SKM-1 treated with dmso at 0.1 percent for 144 hours (cell line): ENCODE measurements around the gene TMEM182.

Experiments used
- DNase-seq: peaks from one replicate; lab custom pipeline; 2025; ENCODE audit not compliant: unreplicated experiment; lab: John Stamatoyannopoulos, UW

TMEM182 gene, protein sequence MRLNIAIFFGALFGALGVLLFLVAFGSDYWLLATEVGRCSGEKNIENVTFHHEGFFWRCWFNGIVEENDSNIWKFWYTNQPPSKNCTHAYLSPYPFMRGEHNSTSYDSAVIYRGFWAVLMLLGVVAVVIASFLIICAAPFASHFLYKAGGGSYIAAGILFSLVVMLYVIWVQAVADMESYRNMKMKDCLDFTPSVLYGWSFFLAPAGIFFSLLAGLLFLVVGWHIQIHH

DNA sequence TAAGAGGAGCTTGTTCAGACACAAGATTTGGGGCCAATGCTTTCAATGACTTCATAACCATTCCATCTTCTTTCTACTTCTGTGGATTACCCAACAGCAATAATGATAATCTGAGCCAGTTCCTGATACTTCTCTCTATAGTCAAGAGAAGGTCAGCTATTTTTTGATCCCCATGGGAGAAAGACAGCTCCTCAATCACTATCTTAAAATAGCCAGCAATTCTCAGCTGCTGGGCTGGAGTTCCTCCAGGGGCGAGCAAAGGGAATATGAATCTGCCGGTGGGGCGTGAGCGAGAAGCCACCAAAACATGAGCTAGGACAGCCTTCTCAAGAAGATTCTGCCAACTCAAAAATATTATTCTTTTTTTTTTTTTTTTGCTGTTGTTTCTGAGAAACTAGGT lies at the start of gene TMEM182:
TSS of gene TMEM182 (plus strand) at position 269 of the 400 bp plus-strand sequence. CDS start 187 bp downstream, outside the sequence.
- no peak for DNase-seq

DNA sequence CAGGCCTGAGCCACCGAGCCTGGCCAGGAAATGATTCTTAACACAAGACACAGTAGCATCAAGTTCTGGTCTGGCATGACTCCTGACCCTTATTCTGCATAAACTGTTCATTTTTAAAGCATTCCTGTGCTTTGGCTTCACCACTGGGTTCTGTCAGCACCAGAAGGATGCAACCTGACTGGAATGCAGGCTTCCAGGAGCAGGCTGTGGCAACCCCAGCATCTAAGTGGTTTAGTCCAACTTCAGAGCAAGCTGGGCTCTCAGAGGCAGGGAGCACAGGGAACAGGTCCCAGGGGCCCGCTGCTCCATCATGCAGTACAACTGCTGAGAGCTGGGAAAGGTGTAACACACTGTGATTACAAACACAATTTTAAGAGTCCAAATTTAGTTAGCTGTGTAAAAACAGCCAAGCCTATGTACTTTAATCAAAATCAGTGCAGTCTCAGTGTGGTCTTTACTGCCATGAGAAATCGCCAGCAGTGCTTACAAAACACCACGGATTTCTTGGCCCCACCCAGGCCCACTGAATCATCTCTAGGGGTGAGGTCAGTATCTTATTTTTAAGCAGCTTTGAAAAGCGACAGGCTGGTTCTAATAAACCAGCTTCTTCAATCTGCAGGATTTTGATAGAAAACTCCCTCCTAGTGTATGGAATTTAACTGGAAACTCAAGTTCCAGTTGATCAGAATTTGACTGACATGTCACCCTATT lies 44.4 kb upstream of the TMEM182 start:
- no peak for DNase-seq

DNA sequence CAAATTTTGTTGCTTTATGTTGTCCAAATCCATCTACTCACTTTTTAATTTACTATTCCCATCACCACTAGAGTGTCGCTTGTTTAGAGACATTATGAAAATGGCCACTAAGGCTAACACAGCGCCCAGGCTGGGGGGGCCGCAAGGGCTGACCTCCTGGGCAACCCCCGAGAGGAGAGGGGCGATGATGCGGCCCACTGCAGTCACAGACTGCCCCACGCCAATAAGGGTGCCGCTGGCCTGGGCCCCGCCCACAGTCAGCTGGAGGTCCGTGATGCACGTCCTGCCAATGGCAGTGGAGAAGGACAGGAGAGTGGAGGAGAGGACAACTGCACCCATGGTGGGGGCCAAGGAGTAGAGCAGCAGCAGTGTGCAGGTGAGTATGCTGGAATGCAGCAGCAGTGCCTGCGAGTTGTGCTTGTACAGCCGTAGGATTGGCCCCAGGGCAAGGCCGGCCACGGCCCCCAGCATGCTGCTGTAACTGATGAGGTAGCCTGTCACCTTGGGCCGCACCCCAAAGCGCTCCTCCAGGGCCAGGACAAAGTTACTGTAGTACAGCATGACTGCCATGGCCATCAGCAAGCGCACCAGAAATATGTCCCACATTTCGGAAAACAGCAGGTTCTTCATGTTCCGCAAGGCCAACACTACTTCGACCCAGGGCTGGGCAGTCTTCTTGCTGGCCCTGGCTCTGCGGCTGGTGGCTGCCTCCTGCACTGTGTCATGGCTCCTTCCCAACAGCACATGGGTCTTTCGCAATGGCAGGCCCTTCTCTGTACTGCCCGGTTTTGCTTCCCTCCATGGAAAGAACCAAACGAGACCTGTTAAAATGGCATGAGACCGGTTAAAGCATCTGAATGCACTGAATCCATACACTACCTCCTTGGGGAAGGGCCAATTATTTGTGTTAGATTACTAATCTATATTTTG lies 43.2 kb upstream of the TMEM182 start:
- DNase-seq, result no peak

DNA sequence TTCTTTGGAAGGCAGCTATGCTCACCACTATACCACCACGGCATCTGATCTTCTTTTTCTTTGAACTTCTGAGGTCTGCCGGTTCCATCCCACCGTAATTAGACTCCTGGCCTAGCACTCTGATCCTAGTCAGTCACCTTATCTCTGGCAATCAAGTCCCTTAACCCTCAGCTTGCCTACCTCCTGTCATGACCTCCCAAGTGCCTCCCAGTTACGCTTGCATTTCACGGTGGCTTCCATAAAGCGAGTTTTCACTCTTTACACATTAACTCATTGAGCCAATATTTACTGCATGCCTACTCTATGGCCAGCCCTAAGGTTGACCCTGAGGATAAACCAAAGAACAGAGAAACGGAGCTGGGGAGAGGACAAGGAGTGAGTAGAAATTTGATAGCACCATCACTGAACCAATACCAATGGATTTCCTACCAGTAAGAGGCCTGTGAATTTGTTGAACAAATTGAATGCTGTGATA lies 37.8 kb upstream of the TMEM182 start:
- no peak for DNase-seq

DNA sequence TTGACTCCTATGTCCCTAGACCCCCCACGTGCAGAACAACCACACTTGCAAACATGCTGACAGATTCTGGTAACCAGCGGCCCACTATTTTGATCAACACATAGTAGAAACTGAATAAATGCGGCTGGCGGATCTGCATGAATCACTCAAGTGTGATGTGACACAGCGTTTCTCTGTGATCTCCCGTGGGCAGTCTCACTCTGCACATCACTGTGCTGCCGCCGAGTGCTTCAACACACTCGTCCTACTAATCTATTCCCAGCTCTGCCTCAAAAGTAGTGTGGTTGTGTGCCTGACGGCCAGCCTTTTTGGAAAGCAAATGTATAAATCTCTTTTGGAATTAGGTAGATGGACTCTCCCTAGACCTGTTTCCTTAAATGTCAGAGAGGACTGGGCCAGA lies 37.3 kb upstream of the TMEM182 start:
- DNase-seq, result no peak

DNA sequence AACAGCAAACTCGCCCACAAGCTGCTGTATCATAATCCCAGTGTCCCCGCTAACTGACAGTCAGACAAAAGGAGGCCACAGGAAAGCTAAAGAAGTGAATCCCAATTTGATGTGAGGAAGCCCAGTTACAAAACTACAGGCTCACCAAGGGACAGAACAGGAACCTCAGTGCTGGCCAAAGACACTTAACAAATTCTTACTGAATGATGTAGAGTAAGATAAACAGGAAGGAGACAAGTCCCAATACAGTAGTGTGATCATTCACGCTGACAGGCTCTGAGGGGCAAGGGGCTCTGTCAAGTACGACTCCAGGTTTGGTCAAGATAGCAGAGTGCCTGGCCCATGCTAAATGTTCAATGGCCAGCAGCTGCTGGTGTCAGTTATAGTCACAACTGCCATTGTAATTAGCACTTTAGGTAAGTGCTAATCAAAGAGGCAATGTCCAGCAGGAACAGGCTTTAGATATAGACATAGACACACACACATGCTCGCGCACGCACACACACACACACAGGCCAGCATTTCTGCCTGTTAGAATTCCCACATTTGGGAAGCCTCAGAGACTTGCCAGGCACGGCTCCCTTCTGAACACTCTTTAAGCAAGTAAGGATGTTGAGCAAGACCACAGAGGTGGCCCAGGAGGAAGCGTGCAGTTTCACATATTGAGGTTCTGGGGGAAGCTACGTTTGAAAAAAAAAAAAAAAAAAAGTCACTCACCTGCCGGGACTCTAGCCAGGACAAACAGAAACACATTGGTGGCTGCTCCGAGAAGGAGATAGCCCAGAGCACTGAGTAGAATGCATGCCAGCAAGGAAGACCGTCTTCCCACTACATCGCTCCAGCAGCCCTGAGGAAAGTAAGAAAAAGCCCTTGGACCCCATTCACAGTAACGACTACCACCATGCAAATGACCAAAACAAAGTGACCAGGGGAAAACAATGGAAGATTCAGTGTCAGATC lies 35.4 kb upstream of the TMEM182 start:
- no peak for DNase-seq

DNA sequence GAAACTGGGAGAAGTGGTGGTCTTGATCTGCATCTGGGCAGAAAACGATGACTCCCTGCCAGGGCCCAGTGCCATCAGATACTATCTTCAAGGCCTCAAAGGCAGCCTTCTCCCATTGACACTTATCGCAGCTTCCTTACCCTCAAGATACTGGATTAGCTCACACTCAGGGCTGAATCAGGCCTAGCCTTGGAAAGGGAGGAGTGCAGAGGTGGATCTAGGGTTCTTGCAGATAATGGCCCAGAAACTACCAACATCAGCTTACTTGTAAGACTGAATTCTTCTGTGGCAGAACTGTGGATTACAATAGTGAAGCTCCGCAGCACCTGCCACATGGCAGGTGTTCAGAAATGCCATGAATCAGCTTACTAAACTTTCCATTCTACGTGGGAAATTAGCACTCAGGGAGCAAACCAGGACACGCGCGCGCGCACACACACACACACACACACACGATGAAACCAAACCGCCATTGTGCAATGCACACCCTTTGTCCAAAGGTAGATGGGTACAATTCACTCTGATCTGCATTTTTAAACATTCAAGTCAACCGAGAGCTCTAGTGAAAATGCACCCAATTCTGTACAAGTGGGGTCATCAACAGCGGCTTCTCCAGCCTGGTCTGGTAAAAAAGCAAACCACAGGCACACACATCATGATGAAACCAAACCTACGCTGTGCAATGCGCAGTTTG lies 26.3 kb upstream of the TMEM182 start:
- DNase-seq, result peak; percentile 34

DNA sequence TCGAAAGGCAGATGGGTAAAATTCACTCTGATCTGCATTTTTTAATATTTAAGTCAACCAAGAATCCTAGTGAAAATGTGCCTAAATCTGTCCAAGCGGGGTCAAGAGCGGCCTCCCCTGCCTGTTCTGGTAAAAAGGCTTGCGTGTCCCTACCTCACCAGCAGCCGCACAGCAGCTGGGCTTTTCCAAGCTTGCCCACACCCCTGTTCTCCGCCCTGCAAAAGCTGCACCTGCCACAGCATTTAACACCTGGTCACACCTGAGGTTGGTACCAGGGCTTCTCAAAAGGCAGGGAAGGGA lies 25.8 kb upstream of the TMEM182 start:
- no peak for DNase-seq

DNA sequence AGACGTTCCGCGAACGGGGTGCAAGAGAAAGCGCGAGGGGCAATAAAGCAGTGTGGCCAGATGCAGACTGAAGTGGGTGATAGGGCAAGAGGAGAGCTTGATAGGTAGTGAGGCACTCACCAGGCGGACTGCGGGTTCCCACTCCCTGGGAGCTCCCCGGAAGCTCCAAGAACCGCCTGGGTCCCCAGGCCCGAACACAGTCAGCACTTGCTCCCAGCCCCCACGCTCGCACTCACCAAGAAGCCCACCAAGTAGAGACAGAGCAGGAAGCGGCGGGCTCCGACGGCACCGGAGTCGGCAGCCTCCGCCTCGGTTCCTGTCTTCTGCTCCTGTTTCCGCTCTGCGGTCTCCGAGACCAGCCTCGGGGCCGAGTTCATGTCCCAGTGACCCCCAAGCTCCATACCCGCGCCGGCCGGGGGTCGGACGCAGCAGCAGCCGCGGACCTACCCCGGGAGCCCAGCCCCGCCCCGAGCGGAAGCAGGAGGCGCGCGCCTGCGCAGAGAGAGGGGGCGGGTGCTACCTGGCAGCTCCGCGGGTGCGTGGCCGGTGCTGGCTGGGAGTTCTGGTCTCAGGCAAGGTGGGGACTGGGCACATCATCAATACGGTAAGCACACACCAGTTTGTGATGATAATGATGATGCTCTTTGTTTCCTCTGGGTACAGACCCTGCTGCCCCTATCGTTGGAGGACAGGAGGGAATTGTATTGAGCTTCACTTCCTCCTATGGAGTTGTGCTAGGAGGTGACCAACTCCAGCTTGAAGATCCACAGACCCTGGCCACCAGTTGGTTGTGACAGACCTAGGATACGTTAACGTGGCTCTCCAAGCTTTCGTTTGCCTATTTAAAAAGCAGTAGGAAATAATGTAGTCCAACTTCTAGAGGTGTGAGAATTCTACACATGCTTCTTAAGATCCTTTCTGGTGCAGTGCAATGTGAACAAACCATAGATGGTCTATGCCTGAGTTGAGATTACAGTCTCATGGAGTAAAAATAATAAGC lies 25.1 kb upstream of the TMEM182 start:
- peak; percentile 69 for DNase-seq

DNA sequence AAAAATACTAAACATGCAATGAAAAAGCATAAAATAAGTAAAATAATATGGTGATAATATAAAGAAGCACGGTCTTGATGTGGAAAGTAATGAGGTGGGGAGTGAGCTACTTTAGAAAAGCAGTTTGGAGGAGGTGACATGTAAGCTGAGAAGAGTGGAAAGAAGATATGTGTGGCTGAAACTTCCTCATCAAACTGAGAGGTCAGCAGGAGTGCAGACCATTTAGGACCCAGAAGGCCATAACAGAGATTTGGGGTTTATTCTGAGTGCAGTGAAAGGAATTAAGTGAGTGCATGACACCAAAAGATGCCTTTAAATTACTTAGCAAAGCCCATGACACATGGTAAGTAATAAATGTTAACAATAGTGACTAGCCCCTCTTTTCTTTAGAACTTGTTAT lies 24.4 kb upstream of the TMEM182 start:
- no peak for DNase-seq

DNA sequence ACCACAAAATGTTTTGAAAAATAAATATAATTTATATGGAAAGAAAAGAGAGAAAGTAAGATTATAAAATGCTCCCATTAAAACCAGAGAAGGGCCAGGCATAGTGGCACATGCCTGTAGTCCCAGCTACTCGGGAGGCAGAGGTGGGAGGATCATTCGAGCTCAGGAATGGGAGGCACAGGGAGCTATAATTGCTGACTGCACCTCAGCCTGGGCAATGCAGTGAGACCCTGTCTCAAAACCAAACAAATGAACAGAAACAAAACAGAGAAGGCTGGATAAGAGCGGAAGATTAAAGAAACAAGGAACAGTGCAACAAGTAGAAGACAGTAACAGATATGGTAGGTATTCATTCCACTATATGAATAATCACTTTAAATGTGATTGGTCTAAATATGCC lies 18.6 kb upstream of the TMEM182 start:
- DNase-seq, result no peak

DNA sequence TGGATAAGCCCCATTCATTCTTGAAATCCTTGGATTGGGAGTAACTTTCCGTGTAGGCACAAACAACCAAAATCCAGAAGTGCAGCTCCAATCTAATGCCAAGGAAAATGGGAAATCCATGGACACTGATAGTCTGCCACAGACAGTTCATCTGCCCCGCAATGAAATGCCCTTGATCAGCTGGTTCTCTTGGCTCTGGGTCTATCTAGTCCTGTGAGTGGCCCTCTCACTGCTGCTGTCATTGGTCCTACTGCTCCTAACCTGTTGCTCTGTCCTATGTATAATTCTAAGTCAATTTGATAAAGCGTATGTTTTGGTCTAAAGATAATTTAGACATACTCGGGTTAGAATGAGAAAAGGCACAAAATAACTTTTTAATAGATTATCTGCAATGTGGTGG lies 13.7 kb upstream of the TMEM182 start:
- DNase-seq, result no peak

DNA sequence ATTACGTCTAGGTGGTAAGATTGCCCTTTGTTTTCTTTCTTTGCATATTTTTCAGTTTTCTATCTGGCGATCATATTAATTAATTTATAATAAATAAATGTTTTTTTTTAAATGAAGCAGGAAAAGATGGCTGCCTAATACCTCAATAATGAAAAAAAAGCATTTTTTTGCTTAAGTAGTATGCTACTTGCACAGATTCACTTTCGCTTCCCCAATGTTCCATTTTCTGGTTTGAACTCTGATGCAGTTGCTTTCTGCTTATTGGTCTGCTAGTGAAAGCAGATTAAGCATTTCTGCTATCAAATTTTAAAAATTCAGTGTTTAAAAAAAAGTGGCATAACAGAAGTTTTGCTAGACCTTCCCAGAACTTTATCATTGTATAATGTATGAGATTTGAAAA lies 11.9 kb upstream of the TMEM182 start:
- no peak for DNase-seq

DNA sequence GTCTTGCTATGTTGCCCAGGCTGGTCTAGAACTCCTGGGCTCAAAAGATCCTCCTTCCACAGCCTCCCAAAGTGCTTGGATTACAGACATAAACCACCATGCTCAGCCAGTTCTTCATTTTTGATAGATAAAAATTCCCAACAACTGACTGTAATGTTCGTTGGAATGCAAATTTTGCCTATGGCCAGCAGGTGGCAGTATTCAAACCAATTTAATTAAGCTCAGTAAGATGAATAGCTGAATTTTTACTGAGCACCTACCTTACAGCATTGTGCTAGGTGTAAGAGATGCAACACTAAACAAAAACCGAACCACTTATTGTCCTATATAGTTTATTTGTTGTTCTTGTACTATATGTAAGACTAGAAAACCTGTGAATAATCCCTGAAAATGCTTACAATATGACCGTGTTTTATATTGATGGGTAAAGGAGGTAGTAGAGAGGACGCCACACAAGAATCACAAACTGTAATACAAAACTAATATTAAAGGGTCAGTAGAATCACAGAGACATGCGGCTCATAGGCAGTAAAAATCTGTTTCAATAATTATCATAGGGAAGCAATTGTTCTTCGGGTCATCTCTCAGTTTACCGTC lies 8.2 kb upstream of the TMEM182 start:
- DNase-seq, result peak; percentile 32

DNA sequence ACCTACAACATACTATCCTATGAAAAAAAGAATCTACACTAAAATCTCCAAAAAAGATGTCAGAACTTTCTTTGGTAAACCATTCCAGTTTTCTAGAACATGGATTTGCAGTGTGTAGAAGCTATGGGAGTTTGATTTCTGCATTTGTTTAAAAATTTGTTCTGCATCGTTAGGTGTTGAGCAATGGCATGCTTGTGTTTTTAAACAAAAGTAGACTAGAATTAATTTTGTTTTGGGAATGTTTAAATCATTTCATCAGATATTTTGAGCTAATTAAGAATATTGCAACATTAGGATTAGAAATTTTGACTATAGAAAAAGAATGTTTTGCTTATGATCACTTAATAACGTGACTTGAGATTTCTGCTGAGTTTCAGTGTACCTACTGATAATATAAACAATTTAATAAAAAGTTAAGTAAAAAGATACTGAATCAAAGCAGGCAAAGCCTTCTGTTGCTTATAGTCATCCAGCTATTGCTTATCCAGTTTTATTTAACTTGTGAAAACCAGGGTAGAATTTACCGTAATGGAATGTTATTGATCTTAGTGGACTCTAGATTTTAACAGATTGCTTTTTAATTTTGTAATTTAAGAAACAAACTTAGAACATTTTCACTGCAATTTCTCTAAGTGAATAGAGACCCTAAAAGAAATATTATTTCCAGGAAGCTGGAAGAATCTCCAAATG lies 7.2 kb upstream of the TMEM182 start:
- no peak for DNase-seq

DNA sequence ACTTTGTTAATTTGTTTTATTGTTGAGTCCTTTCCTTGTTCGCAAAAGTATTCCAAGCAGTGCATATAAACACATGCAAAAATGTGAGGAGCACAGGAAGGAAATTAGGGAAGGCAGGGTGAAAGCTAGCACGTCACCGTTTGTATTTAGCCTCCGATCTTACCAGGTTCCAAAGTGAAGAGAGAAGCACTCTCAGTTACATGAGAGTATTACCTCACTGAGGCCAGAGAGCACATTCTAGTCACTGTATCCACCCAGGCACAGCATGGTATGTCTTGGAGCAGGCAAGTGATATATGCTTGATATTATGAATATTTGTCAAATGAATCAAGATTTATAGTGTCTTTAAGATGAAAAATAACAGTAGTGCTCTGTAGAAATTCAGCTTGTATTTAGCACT lies 6.5 kb upstream of the TMEM182 start:
- no peak for DNase-seq

DNA sequence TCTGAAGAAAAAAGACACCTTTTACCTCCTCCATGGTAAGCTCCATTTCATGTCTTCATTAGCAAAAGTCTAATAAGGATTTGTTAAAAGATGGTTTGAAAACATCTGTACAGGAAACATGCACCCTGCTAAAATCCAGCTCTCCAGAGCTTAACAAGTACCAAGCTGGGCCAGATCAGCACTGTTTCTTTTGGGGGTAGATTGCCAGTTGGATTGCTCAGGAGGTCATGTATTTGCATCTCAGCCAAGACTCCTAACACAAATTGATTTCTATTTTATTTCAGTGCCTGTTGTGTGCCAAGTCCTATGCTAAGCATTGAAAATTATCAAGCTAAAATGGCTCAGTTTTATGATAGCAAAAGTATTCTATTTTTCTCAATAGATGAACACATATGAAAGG lies 3.4 kb upstream of the TMEM182 start:
- no peak for DNase-seq

DNA sequence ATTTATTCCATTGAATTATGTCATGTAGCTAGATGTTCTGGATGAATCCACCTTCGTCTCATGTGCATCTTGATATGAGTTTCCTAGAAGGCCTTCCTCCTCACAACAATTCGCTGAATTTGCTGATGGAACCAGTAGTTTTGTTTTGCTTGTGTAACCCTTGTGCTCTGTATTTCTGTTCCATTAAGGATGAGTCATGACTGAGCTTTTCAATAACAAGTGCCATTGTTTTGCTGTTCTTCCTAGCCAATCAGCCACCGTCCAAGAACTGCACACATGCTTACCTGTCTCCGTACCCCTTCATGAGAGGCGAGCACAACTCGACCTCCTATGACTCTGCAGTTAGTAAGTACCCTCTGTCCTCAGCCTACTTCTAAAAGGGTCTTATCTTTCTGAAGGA lies 2.3 kb downstream of the TMEM182 start:
- no peak for DNase-seq
